SK-N-MC (cell line): ENCODE data around the gene HCLS1.
"Not testable (repeated sequence)": the region's sequence is repeated elsewhere in the genome, so short reads cannot be mapped to it uniquely, and the experiment has no call there.

Experiments
- DNase-seq: peaks from one replicate; pipeline ENCODE4 v3.0.0-alpha.2; 2011; ENCODE audit warnings: low read depth, low spot score
- H3K27ac ChIP-seq: fragments of 200-600 bp; sonication (generic); 2 replicates; pipeline ENCODE4 v1.5.1; 2016; ENCODE audit warnings: mixed run types
- H3K36me3 ChIP-seq: fragments of 200-600 bp; sonication (generic); 2 replicates; pipeline ENCODE4 v1.6.1; 2017; ENCODE audit warnings: antibody characterized with exemption, low read length, mixed read lengths; ENCODE audit not compliant: insufficient read depth
- H3K4me3 ChIP-seq: fragments of 200-600 bp; sonication (generic); 2 replicates; pipeline ENCODE4 v1.5.1; 2016
- H3K9ac ChIP-seq: fragments of 200-600 bp; sonication (generic); 2 replicates; pipeline ENCODE4 v1.8.0; 2017; ENCODE audit warnings: mixed run types, mixed read lengths; ENCODE audit not compliant: insufficient read length
- H3K9me3 ChIP-seq: fragments of 200-600 bp; sonication (generic); 2 replicates; pipeline ENCODE4 v1.6.1; 2017; ENCODE audit warnings: low read depth, mild to moderate bottlenecking, antibody characterized with exemption, low read length, moderate library complexity, mixed read lengths
- EZH2 ChIP-seq: fragments of 200-600 bp; sonication (generic); IDR thresholded peaks from one replicate; pipeline ENCODE4 v1.6.1; 2017; ENCODE audit warnings: antibody characterized with exemption
- FOXP2 ChIP-seq: optimal IDR thresholded peaks from 2 replicates; pipeline ENCODE3; 2011; ENCODE audit warnings: mild to moderate bottlenecking, moderate library complexity; ENCODE audit not compliant: insufficient read depth; ENCODE audit errors: extremely low read length, control extremely low read depth
- POLR2AphosphoS5 ChIP-seq: IDR thresholded peaks from 2 replicates; pipeline ENCODE4 v1.6.1; 2012; ENCODE audit warnings: mild to moderate bottlenecking, low read depth, low read length, borderline replicate concordance

The HCLS1 gene

GRCh38 chr3:121626495-121626894 is 34.2 kb downstream of the HCLS1 start:
- Histone ChIP-seq H3K27ac (no peak overlapping the region), H3K9me3 (no peaks in the 10 kb centered on the region), H3K4me3 (no peak overlapping the region), H3K9ac (no peak overlapping the region), H3K36me3 (no peaks in the 10 kb centered on the region)
- TF ChIP-seq POLR2AphosphoS5 (no peak), FOXP2 (no peak), EZH2 (no peak)
- DNase-seq, result no peak

GRCh38 chr3:121624147-121624899 is 36.4 kb downstream of the HCLS1 start:
- H3K9me3 ChIP-seq, result no peaks in the 10 kb centered on the region
- H3K4me3 ChIP-seq, result no peak overlapping the region
- H3K27ac ChIP-seq, result no peak overlapping the region
- TF ChIP-seq EZH2 (no peak), FOXP2 (no peak), POLR2AphosphoS5 (no peak)
- H3K36me3 ChIP-seq, result no peaks in the 10 kb centered on the region
- DNase-seq, result no peak
- H3K9ac ChIP-seq, result no peak overlapping the region

GRCh38 chr3:121621491-121621890 is 39.2 kb downstream of the HCLS1 start:
- TF ChIP-seq POLR2AphosphoS5, result no peak
- Histone ChIP-seq H3K9me3 (no peaks in the 10 kb centered on the region), H3K27ac (no peak overlapping the region), H3K9ac (no peak overlapping the region), H3K4me3 (no peak overlapping the region), H3K36me3 (no peaks in the 10 kb centered on the region)
- no peak for DNase-seq

- no peak for DNase-seq
- Histone ChIP-seq H3K9me3 (no peaks in the 10 kb centered on the region), H3K9ac (no peak overlapping the region), H3K36me3 (no peaks in the 10 kb centered on the region), H3K27ac (no peak overlapping the region), H3K4me3 (no peak overlapping the region)
- TF ChIP-seq FOXP2, result no peak
- no peak for TF ChIP-seq EZH2
- TF ChIP-seq POLR2AphosphoS5, result no peak
Observed at GRCh38 chr3:121619691-121620090, 41.0 kb downstream of the HCLS1 start.

GRCh38 chr3:121606106-121606505 is 54.6 kb downstream of the HCLS1 start:
- TF ChIP-seq FOXP2, result no peak
- TF ChIP-seq EZH2, result no peak
- no peak for TF ChIP-seq POLR2AphosphoS5
- H3K36me3 ChIP-seq, result no peaks in the 10 kb centered on the region
- no peak overlapping the region for H3K4me3 ChIP-seq
- H3K9ac ChIP-seq, result no peak overlapping the region
- no peaks in the 10 kb centered on the region for H3K9me3 ChIP-seq
- no peak for DNase-seq
- H3K27ac ChIP-seq, result no peak overlapping the region

- H3K36me3 ChIP-seq, result no peaks in the 10 kb centered on the region
- H3K4me3 ChIP-seq, result no peak overlapping the region
- no peaks in the 10 kb centered on the region for H3K9me3 ChIP-seq
- no peak overlapping the region for H3K27ac ChIP-seq
- H3K9ac ChIP-seq, result no peak overlapping the region
- no peak for DNase-seq
- TF ChIP-seq POLR2AphosphoS5 (no peak), EZH2 (no peak), FOXP2 (no peak)
Observed at GRCh38 chr3:121604759-121605158, 55.9 kb downstream of the HCLS1 start.

GRCh38 chr3:121601212-121601812 is 59.4 kb downstream of the HCLS1 start:
- Histone ChIP-seq H3K27ac (no peak overlapping the region), H3K9ac (no peak overlapping the region), H3K4me3 (no peak overlapping the region), H3K36me3 (no peaks in the 10 kb centered on the region), H3K9me3 (no peaks in the 10 kb centered on the region)
- DNase-seq, result no peak
- TF ChIP-seq EZH2 (no peak), POLR2AphosphoS5 (no peak), FOXP2 (no peak)

GRCh38 chr3:121599900-121600299 is 60.8 kb downstream of the HCLS1 start:
- H3K4me3 ChIP-seq, H3K27ac ChIP-seq, H3K36me3 ChIP-seq, H3K9ac ChIP-seq, DNase-seq, H3K9me3 ChIP-seq: not testable (repeated sequence)

- Histone ChIP-seq H3K9me3 (no peaks in the 10 kb centered on the region), H3K9ac (no peak overlapping the region), H3K4me3 (no peak overlapping the region), H3K36me3 (no peaks in the 10 kb centered on the region), H3K27ac (no peak overlapping the region)
- no peak for TF ChIP-seq FOXP2
- no peak for TF ChIP-seq POLR2AphosphoS5
- TF ChIP-seq EZH2, result no peak
- DNase-seq, result no peak
Observed at GRCh38 chr3:121598564-121598963, 62.1 kb downstream of the HCLS1 start.
